ENCODE data around the gene BLOC1S1. TPM values are rescaled to one million over a fixed set of nuclear protein-coding genes. Genes with fewer than 3 reads are reported as not detected.

Gene BLOC1S1
- total and polyA plus RNA-seq, 10 of the 15 experiments (the other 5 are each of a cell fraction or from before 2014, with no cell fraction given), result 126 to 285 (median 166) TPM

DNA sequence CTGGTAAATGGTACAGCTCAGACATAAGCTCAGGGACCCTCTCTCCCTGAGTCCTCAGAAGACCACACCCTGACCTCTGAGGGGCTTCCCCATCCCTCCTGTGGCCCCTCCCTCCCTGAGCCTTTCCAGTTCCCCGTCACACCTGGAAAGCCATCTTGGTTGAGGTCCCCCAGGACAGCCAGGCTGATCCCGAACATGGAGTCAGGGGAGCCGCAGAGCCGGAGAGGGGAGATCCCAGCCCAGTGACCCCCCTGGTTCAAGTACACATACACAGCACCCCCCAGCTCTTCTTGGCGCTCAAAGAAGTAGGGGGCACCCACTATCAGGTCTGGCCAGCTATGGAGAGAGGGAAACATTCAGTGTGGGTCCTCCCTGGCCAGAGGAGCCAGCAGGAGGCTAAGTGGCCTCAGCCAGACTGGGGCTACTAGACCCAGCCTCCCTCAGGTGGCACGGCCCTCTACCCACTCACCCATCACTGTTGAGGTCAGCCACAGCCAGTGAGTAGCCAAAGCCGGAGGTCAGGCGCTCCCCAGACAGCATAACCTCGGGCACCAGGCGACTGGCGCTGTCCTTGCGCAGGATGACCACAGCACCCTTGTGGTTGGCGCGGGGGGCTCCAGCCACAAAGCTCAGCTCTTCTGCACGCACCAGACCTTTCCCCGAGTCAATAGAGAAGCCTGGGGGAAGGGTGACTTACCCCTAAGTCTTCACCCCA lies 17.4 kb upstream of the BLOC1S1 start (continued):
- TF ChIP-seq, protein P1, sequence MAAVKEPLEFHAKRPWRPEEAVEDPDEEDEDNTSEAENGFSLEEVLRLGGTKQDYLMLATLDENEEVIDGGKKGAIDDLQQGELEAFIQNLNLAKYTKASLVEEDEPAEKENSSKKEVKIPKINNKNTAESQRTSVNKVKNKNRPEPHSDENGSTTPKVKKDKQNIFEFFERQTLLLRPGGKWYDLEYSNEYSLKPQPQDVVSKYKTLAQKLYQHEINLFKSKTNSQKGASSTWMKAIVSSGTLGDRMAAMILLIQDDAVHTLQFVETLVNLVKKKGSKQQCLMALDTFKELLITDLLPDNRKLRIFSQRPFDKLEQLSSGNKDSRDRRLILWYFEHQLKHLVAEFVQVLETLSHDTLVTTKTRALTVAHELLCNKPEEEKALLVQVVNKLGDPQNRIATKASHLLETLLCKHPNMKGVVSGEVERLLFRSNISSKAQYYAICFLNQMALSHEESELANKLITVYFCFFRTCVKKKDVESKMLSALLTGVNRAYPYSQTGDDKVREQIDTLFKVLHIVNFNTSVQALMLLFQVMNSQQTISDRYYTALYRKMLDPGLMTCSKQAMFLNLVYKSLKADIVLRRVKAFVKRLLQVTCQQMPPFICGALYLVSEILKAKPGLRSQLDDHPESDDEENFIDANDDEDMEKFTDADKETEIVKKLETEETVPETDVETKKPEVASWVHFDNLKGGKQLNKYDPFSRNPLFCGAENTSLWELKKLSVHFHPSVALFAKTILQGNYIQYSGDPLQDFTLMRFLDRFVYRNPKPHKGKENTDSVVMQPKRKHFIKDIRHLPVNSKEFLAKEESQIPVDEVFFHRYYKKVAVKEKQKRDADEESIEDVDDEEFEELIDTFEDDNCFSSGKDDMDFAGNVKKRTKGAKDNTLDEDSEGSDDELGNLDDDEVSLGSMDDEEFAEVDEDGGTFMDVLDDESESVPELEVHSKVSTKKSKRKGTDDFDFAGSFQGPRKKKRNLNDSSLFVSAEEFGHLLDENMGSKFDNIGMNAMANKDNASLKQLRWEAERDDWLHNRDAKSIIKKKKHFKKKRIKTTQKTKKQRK (IDR thresholded peaks at IDR 0.05; ENCODE audit: low read depth, low read length), result no peak

DNA sequence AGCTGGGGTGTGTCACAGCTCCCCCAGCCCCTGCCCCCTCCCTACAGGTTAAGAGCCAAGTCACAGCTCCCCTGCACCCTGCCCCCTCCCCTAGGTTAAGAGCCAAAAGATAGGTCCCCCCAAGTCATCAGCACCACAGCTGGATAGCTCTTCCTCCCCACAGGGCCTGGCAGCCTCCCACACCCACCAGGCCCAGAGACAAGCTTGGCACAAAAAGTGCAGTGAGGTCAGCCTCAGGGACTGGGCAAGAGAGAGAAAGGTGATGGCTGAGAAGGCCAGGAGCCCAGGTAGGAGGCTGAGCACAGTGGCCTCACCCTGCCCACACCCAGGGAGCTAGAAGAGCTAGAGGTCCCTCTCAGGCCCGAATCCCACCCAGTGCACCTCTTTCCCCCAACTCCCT lies 16.9 kb upstream of the BLOC1S1 start:
- Histone ChIP-seq H3K4me3 (no peak overlapping the region), H3K27me3 (replicated peaks in 1 of 2; ENCODE audit: control insufficient read depth in 2 of 2, insufficient read depth in 2 of 2, low read length in 1 of 2) (no peaks in the 10 kb centered on the region), H3K79me2 (ENCODE audit: control insufficient read depth, insufficient read depth, low read length) (no peaks in the 10 kb centered on the region), H3K36me3 (ENCODE audit: control insufficient read depth in 2 of 2, insufficient read depth in 2 of 2, low read length in 1 of 2) (no peaks in the 10 kb centered on the region), H4K20me1 (ENCODE audit: control insufficient read depth, insufficient read depth) (no peaks in the 10 kb centered on the region), H3K4me1 (ENCODE audit: control insufficient read depth, insufficient read depth, low read length) (no peaks in the 10 kb centered on the region), H3K27ac (ENCODE audit: control insufficient read depth, insufficient read depth) (no peak overlapping the region), H2AFZ (ENCODE audit: control insufficient read depth, low read depth, low read length) (no peak overlapping the region), H3K9me3 (replicated peaks; ENCODE audit: control insufficient read depth, insufficient read depth, low read length) (no peaks in the 10 kb centered on the region), H3K4me2 (ENCODE audit: control insufficient read depth, insufficient read depth) (no peak overlapping the region), H3K9ac (ENCODE audit: control insufficient read depth, insufficient read depth, low read length) (no peak overlapping the region)
- 0% methylated on average over 1 of the region's 1 CpG for WGBS (ENCODE audit: insufficient coverage, insufficient replicate concordance, low lambda C conversion rate, missing lambda C conversion rate)
- ATAC-seq, result no peak
- intact Hi-C loops (cut with micrococcal nuclease; ENCODE audit: unreplicated experiment), result no loop called here
- RAD21 ChIA-PET (ENCODE audit: unreplicated experiment), result no interaction called here
- in situ Hi-C loops (cut with MboI), result no loop called here
- no TSS peak for BruUV-seq (replicated peaks)
- no peak for FAIRE-seq
- no peak for TF ChIP-seq TAF1 (IDR thresholded peaks at IDR 0.05; ENCODE audit: borderline replicate concordance, low read depth, low read length)
- no peak for TF ChIP-seq MYB (IDR thresholded peaks at IDR 0.05; ENCODE audit: borderline replicate concordance, low read depth, low read length)
- TF ChIP-seq, protein P1 (IDR thresholded peaks at IDR 0.05; ENCODE audit: low read depth, low read length), result no peak
- TF ChIP-seq MEF2A (IDR thresholded peaks at IDR 0.05; ENCODE audit: insufficient read depth, low read depth, low read length), result no peak
- TF ChIP-seq YBX1 (IDR thresholded peaks at IDR 0.05), result no peak
- TF ChIP-seq STAT3 (IDR thresholded peaks at IDR 0.05; ENCODE audit: low read depth, low read length), result no peak
- POLR2A ChIA-PET, result no interaction called here
- SMC1A ChIA-PET (ENCODE audit: uncharacterized antibody, unreplicated experiment), result no interaction called here
- DNase-seq (ENCODE audit: low read depth, low spot score), result no peak
- CTCF ChIA-PET, result interaction anchor here (1.1 to 1.2 kb wide), 2 partner anchors 18 to 42 kb away, joined by 3 read pairs; partner anchors contain the start of gene BLOC1S1

Data from GM12878 (cell line).